Cardiac fibroblast (primary cell): ENCODE results near the gene ANKRD28.
"Not testable (repeated sequence)": the region's sequence is repeated elsewhere in the genome, so short reads cannot be mapped to it uniquely, and the experiment has no call there.

Experiments used
- DNase-seq, 2 donors: peaks; one replicate each; pipeline versions ENCODE4 v3.0.0 to v3.0.0-alpha.2; 2010; ENCODE audit warnings: low read depth in 2 of 2
- H3K4me3 ChIP-seq, 2 donors: replicated peaks in 1 of 2; 1 replicate in 1 of 2; 2 replicates in 1 of 2; pipeline ENCODE4 v1.5.1; 2011; ENCODE audit warnings: low read depth in 2 of 2, low read length in 2 of 2, mild to moderate bottlenecking in 2 of 2, moderate library complexity in 1 of 2
- CTCF ChIP-seq: IDR thresholded peaks from one replicate; pipeline ENCODE4 v1.5.1; 2011; ENCODE audit warnings: low read depth, mild to moderate bottlenecking, low read length, inconsistent platforms

The ANKRD28 gene

DNA sequence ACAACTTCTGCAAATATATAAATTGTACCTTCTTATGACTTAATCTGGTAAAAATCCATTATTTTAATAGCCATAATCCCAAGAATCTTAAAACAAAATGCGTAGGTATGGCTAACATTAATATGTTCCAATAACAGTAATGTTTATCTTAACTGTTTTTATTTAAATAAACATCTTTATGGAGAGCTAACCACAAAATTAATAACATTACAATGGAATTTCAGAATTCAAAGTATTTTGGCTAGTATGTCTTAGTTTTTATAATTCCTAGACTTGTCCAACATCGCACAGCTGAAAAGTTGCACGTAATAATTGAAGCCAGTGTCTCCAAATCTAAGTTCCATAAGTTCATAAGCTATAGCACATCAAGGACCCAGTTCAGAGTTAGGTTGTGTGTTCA is 47.6 kb downstream of the ANKRD28 start:
- H3K4me3 ChIP-seq: no peak overlapping the region
- no peak for TF ChIP-seq CTCF
- no peak for DNase-seq

GRCh38 chr3:15745896-15746295 is 51.9 kb downstream of the ANKRD28 start:
- H3K4me3 ChIP-seq, DNase-seq: not testable (repeated sequence)

DNA sequence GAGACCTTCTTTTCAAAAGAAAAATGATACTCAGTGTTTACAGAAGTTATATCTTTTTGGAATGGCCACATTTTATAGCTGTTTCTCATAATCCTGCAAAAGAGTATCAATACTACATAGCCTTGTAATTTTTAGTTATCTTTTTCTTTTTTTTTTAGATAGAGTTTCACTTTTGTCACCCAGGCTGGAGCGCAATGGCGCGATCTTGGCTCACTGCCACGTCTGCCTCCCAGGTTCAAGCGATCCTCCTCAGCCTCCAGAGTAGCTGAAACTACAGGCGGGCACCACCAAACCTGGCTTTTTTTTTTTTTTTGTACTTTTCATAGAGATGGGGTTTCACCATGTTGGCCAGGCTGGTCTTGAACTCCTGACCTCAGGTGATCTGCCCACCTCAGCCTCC is 53.6 kb downstream of the ANKRD28 start:
- H3K4me3 ChIP-seq: no peak overlapping the region
- no peak for DNase-seq
- TF ChIP-seq CTCF: no peak

- TF ChIP-seq CTCF: no peak
- DNase-seq: no peak
- H3K4me3 ChIP-seq: no peak overlapping the region
Measured at GRCh38 chr3:15743587-15744009, 54.2 kb downstream of the ANKRD28 start.

DNA sequence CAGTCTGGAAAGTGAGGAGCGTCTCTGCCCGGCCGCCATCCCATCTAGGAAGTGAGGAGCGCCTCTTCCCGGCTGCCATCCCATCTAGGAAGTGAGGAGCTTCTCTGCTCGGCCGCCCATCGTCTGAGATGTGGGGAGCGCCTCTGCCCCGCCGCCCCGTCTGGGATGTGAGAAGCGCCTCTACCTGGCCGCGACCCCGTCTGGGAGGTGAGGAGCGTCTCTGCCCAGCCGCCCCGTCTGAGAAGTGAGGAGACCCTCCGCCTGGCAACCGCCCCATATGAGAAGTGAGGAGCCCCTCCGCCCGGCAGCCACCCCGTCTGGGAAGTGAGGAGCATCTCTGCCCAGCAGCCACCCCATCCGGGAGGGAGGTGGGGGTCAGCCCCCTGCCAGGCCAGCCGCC is 55.5 kb downstream of the ANKRD28 start:
- not testable (repeated sequence) for H3K4me3 ChIP-seq, DNase-seq

- not testable (repeated sequence) for DNase-seq, H3K4me3 ChIP-seq
Measured at GRCh38 chr3:15738616-15739005, 59.2 kb downstream of the ANKRD28 start.

GRCh38 chr3:15731024-15731423 is 66.8 kb downstream of the ANKRD28 start:
- H3K4me3 ChIP-seq: no peak overlapping the region
- no peak for DNase-seq
- no peak for TF ChIP-seq CTCF

DNA sequence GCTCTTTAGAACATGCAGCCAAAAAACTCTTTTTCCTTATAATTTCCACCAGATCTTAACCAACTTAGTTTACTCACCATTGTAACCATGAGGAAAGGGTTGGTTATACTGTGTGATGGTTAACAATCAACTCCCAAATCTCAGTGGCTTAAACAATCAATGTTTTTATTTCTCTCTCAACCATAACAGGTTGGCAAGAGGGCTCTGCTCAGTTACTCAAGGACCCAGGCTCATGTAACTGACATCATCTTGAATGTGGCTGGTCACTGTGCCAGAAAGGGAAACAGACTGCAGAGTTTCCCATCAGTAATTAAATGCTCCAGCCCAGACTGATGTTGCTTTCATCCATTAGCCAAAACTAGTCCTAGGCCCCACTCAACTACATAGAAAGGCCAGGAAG is 69.0 kb downstream of the ANKRD28 start:
- H3K4me3 ChIP-seq: no peak overlapping the region
- no peak for TF ChIP-seq CTCF
- DNase-seq: no peak

GRCh38 chr3:15726881-15727280 is 70.9 kb downstream of the ANKRD28 start:
- DNase-seq: no peak
- no peak for TF ChIP-seq CTCF
- H3K4me3 ChIP-seq: no peak overlapping the region
